HepG2 (cell line): ENCODE results near the gene CDK8.

Experiments
- CBX2 ChIP-seq, 2 experiments: fragments of 200-600 bp in 1 of 2; sonication (generic); formaldehyde crosslinking in 1 of 2; IDR thresholded peaks; 2 replicates each; pipeline versions ENCODE4 v1.7.0 to v1.8.1; 2018 to 2022; ENCODE audit warnings: low read depth in 2 of 2, low read length in 1 of 2, mild to moderate bottlenecking in 1 of 2, missing genetic modification reagents in 1 of 2
- CTCF ChIP-seq: sonication (generic); formaldehyde crosslinking; IDR thresholded peaks from 2 replicates; pipeline ENCODE4 v1.5.0; 2020; ENCODE audit warnings: mild to moderate bottlenecking, missing genetic modification reagents, moderate library complexity
- KLF16 ChIP-seq, 2 experiments: sonication (generic) in 1 of 2; formaldehyde crosslinking in 1 of 2; IDR thresholded peaks; 2 replicates each; pipeline versions ENCODE4 v1.6.1 to v1.8.0; 2016 to 2023; ENCODE audit warnings: missing genetic modification reagents in 2 of 2, missing compliant biosample characterization in 1 of 2
- PCBP1 ChIP-seq: fragments of 200-400 bp; formaldehyde crosslinking; IDR thresholded peaks from 2 replicates; pipeline ENCODE4 v1.6.1; 2017; ENCODE audit warnings: mild to moderate bottlenecking, low read depth, low read length, borderline replicate concordance
- POLR2AphosphoS5 ChIP-seq: IDR thresholded peaks from 2 replicates; pipeline ENCODE4 v1.6.1; 2012; ENCODE audit warnings: low read depth, low read length
- SETDB1 ChIP-seq: sonication (generic); formaldehyde crosslinking; IDR thresholded peaks from 2 replicates; pipeline ENCODE4 v1.5.1; 2020; ENCODE audit warnings: missing genetic modification reagents, mild to moderate bottlenecking, borderline replicate concordance
- TEAD2 ChIP-seq: sonication (generic); formaldehyde crosslinking; IDR thresholded peaks from 2 replicates; pipeline ENCODE4 v1.9.0; 2021; ENCODE audit warnings: missing genetic modification reagents
- ZNF331 ChIP-seq: sonication (generic); formaldehyde crosslinking; IDR thresholded peaks from 2 replicates; pipeline ENCODE4 v1.4.0; 2020; ENCODE audit warnings: missing genetic modification reagents
- ZNF761 ChIP-seq: sonication (generic); formaldehyde crosslinking; conservative IDR thresholded peaks from 2 replicates; pipeline ENCODE4 v1.4.0; 2020; ENCODE audit warnings: mild to moderate bottlenecking, missing genetic modification reagents
- TF ChIP-seq, protein P1 (sequence below): sonication (generic); formaldehyde crosslinking; IDR thresholded peaks from 2 replicates; pipeline ENCODE4 v1.9.0; 2021; ENCODE audit warnings: missing genetic modification reagents, borderline replicate concordance
- TF ChIP-seq, protein P2 (sequence below): sonication (generic); formaldehyde crosslinking; IDR thresholded peaks from 2 replicates; pipeline ENCODE4 v1.4.0; 2020; ENCODE audit warnings: missing genetic modification reagents
- TF ChIP-seq, protein P3 (sequence below): sonication (generic); formaldehyde crosslinking; IDR thresholded peaks from 2 replicates; pipeline ENCODE4 v1.4.0; 2020; ENCODE audit warnings: missing genetic modification reagents, borderline replicate concordance
- TF ChIP-seq, protein P4 (sequence below): sonication (generic); formaldehyde crosslinking; conservative IDR thresholded peaks from 2 replicates; pipeline ENCODE4 v1.4.0; 2020; ENCODE audit warnings: mild to moderate bottlenecking, missing genetic modification reagents, moderate library complexity

- TF ChIP-seq, protein P1, sequence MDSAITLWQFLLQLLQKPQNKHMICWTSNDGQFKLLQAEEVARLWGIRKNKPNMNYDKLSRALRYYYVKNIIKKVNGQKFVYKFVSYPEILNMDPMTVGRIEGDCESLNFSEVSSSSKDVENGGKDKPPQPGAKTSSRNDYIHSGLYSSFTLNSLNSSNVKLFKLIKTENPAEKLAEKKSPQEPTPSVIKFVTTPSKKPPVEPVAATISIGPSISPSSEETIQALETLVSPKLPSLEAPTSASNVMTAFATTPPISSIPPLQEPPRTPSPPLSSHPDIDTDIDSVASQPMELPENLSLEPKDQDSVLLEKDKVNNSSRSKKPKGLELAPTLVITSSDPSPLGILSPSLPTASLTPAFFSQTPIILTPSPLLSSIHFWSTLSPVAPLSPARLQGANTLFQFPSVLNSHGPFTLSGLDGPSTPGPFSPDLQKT (CRISPR knock-in tag): no peak
- TF ChIP-seq ZNF331 (CRISPR knock-in tag): no peak
- no peak for TF ChIP-seq TEAD2 (CRISPR knock-in tag)
- TF ChIP-seq PCBP1: no peak
- TF ChIP-seq POLR2AphosphoS5: no peak
- TF ChIP-seq, protein P2, sequence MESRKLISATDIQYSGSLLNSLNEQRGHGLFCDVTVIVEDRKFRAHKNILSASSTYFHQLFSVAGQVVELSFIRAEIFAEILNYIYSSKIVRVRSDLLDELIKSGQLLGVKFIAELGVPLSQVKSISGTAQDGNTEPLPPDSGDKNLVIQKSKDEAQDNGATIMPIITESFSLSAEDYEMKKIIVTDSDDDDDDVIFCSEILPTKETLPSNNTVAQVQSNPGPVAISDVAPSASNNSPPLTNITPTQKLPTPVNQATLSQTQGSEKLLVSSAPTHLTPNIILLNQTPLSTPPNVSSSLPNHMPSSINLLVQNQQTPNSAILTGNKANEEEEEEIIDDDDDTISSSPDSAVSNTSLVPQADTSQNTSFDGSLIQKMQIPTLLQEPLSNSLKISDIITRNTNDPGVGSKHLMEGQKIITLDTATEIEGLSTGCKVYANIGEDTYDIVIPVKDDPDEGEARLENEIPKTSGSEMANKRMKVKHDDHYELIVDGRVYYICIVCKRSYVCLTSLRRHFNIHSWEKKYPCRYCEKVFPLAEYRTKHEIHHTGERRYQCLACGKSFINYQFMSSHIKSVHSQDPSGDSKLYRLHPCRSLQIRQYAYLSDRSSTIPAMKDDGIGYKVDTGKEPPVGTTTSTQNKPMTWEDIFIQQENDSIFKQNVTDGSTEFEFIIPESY (CRISPR knock-in tag): no peak
- no peak for TF ChIP-seq SETDB1 (CRISPR knock-in tag)
- TF ChIP-seq ZNF761 (CRISPR knock-in tag): no peak
- TF ChIP-seq, protein P3, sequence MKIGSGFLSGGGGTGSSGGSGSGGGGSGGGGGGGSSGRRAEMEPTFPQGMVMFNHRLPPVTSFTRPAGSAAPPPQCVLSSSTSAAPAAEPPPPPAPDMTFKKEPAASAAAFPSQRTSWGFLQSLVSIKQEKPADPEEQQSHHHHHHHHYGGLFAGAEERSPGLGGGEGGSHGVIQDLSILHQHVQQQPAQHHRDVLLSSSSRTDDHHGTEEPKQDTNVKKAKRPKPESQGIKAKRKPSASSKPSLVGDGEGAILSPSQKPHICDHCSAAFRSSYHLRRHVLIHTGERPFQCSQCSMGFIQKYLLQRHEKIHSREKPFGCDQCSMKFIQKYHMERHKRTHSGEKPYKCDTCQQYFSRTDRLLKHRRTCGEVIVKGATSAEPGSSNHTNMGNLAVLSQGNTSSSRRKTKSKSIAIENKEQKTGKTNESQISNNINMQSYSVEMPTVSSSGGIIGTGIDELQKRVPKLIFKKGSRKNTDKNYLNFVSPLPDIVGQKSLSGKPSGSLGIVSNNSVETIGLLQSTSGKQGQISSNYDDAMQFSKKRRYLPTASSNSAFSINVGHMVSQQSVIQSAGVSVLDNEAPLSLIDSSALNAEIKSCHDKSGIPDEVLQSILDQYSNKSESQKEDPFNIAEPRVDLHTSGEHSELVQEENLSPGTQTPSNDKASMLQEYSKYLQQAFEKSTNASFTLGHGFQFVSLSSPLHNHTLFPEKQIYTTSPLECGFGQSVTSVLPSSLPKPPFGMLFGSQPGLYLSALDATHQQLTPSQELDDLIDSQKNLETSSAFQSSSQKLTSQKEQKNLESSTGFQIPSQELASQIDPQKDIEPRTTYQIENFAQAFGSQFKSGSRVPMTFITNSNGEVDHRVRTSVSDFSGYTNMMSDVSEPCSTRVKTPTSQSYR: no peak
- TF ChIP-seq CBX2 (IDR thresholded peaks at IDR 0.05; ENCODE audit: low read depth, low read length): no peak
- TF ChIP-seq CBX2 (CRISPR knock-in tag; IDR thresholded peaks at IDR 0.05; ENCODE audit: low read depth): no peak
- TF ChIP-seq KLF16 (CRISPR knock-in tag; IDR thresholded peaks at IDR 0.05): no peak
- TF ChIP-seq, protein P4, sequence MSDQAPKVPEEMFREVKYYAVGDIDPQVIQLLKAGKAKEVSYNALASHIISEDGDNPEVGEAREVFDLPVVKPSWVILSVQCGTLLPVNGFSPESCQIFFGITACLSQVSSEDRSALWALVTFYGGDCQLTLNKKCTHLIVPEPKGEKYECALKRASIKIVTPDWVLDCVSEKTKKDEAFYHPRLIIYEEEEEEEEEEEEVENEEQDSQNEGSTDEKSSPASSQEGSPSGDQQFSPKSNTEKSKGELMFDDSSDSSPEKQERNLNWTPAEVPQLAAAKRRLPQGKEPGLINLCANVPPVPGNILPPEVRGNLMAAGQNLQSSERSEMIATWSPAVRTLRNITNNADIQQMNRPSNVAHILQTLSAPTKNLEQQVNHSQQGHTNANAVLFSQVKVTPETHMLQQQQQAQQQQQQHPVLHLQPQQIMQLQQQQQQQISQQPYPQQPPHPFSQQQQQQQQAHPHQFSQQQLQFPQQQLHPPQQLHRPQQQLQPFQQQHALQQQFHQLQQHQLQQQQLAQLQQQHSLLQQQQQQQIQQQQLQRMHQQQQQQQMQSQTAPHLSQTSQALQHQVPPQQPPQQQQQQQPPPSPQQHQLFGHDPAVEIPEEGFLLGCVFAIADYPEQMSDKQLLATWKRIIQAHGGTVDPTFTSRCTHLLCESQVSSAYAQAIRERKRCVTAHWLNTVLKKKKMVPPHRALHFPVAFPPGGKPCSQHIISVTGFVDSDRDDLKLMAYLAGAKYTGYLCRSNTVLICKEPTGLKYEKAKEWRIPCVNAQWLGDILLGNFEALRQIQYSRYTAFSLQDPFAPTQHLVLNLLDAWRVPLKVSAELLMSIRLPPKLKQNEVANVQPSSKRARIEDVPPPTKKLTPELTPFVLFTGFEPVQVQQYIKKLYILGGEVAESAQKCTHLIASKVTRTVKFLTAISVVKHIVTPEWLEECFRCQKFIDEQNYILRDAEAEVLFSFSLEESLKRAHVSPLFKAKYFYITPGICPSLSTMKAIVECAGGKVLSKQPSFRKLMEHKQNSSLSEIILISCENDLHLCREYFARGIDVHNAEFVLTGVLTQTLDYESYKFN (CRISPR knock-in tag): no peak
- TF ChIP-seq CTCF (CRISPR knock-in tag): no peak
Measured at GRCh38 chr13:26310003-26310402, 56.1 kb downstream of the CDK8 start.
